GM12878 (cell line): ENCODE data around the gene PRR32. TPM values are rescaled to one million over a fixed set of nuclear protein-coding genes. Genes with fewer than 3 reads are reported as not detected.

ENCODE experiments used
- ATAC-seq: fragments of 200-7000 bp; cut with Tn5 transposase; 3 replicates; pipeline ENCODE4 v1.9.1; 2020; ENCODE audit warnings: mild to moderate bottlenecking, moderate library complexity
- BruUV-seq: library from RNA; stranded (reverse); fragments of 400-500 nt; replicated peaks from 2 replicates; lab custom pipeline; 2021; lab: Mats Ljungman, UMichigan
- CTCF ChIA-PET: fragments of 300-600 bp; sonication (Branson Sonifier 250); formaldehyde crosslinking; extraction: SDS; loops from one replicate; lab custom pipeline; 2021; ENCODE audit warnings: inconsistent platforms; lab: Yijun Ruan, JAX
- POLR2A ChIA-PET: fragments of 350-600 bp; formaldehyde crosslinking; extraction: SDS; loops from one replicate; lab custom pipeline; 2021; ENCODE audit warnings: inconsistent platforms; lab: Charles Lee
- RAD21 ChIA-PET: fragments of 300-600 bp; sonication (Branson Sonifier 250); formaldehyde crosslinking; loops from one replicate; lab custom pipeline; 2023; ENCODE audit warnings: antibody characterized with exemption; ENCODE audit not compliant: unreplicated experiment; lab: Charles Lee
- SMC1A ChIA-PET: fragments of 300-600 bp; sonication (Branson Sonifier 250); formaldehyde crosslinking; loops from one replicate; lab custom pipeline; 2023; ENCODE audit not compliant: unreplicated experiment, uncharacterized antibody; lab: Charles Lee
- DNase-seq: peaks from one replicate; pipeline ENCODE4 v3.0.0-alpha.2; 2011; ENCODE audit warnings: low read depth, low spot score
- FAIRE-seq: peaks from 3 replicates; lab custom pipeline; 2011; peaks lifted over from hg19 to GRCh38; lab: Jason Lieb, UNC
- H2AFZ ChIP-seq: 2 replicates; pipeline ENCODE4 v1.6.0; 2011; ENCODE audit warnings: low read depth, low read length, control low read depth; ENCODE audit not compliant: control insufficient read depth
- H3K27ac ChIP-seq: 2 replicates; pipeline ENCODE4 v1.5.1; 2011; ENCODE audit warnings: control low read depth; ENCODE audit not compliant: control insufficient read depth, insufficient read depth
- H3K27me3 ChIP-seq, 2 experiments: replicated peaks in 1 of 2; 2 replicates each; pipeline versions ENCODE4 v1.6.0 to v1.6.1; 2011; ENCODE audit warnings: low read length in 1 of 2; ENCODE audit not compliant: control insufficient read depth in 2 of 2, insufficient read depth in 2 of 2
- H3K36me3 ChIP-seq, 2 experiments: 2 replicates each; pipeline ENCODE4 v1.5.1; 2011; ENCODE audit warnings: low read length in 1 of 2; ENCODE audit not compliant: control insufficient read depth in 2 of 2, insufficient read depth in 2 of 2
- H3K4me1 ChIP-seq: 2 replicates; pipeline ENCODE4 v1.6.1; 2011; ENCODE audit warnings: mild to moderate bottlenecking, low read length, moderate library complexity, mixed read lengths; ENCODE audit not compliant: control insufficient read depth, insufficient read depth
- H3K4me2 ChIP-seq: 2 replicates; pipeline ENCODE4 v1.6.0; 2011; ENCODE audit warnings: control low read depth; ENCODE audit not compliant: control insufficient read depth, insufficient read depth
- H3K4me3 ChIP-seq: fragments of 200-600 bp; sonication (generic); 2 replicates; pipeline ENCODE4 v1.5.1; 2016
- H3K79me2 ChIP-seq: 2 replicates; pipeline ENCODE4 v1.6.0; 2011; ENCODE audit warnings: low read length; ENCODE audit not compliant: control insufficient read depth, insufficient read depth
- H3K9ac ChIP-seq: 2 replicates; pipeline ENCODE4 v1.8.0; 2011; ENCODE audit warnings: low read length, control low read depth, mixed read lengths; ENCODE audit not compliant: control insufficient read depth, insufficient read depth
- H3K9me3 ChIP-seq: replicated peaks from 3 replicates; pipeline ENCODE4 v1.5.1; 2011; ENCODE audit warnings: mild to moderate bottlenecking, low read length; ENCODE audit not compliant: control insufficient read depth, insufficient read depth
- H4K20me1 ChIP-seq: 2 replicates; pipeline ENCODE4 v1.6.0; 2011; ENCODE audit not compliant: control insufficient read depth, insufficient read depth
- GABPA ChIP-seq: IDR thresholded peaks from 2 replicates; pipeline ENCODE4 v1.6.1; 2014; ENCODE audit warnings: antibody characterized with exemption, low read depth, mild to moderate bottlenecking, inconsistent platforms
- RAD21 ChIP-seq: IDR thresholded peaks from 2 replicates; pipeline ENCODE4 v1.6.1; 2011; ENCODE audit warnings: mild to moderate bottlenecking, low read depth, low read length, moderate library complexity; ENCODE audit not compliant: insufficient read depth
- RUNX3 ChIP-seq: IDR thresholded peaks from 2 replicates; pipeline ENCODE4 v1.6.1; 2012; ENCODE audit warnings: low read length, inconsistent platforms
- SMC3 ChIP-seq: IDR thresholded peaks from 2 replicates; pipeline ENCODE4 v1.6.1; 2011; ENCODE audit warnings: low read length, improper control_type of control experiment, borderline replicate concordance
- SP1 ChIP-seq: IDR thresholded peaks from one replicate; pipeline ENCODE4 v1.6.1; 2011; ENCODE audit warnings: low read depth, low read length
- WGBS: methylation state at CpG from one replicate; pipeline ENCODE4 v1.1.6; 2016; ENCODE audit warnings: low lambda C conversion rate; ENCODE audit not compliant: insufficient replicate concordance, insufficient coverage; ENCODE audit errors: missing lambda C conversion rate; 5-methylcytosine and 5-hydroxymethylcytosine counted together
- in situ Hi-C: fragments of 300-500 bp; cut with MboI; formaldehyde crosslinking; loops from 9 replicates; pipeline ENCODE4 v1.14.3; 2018; ENCODE audit warnings: mixed read lengths
- intact Hi-C: fragments of 100-400 bp; cut with micrococcal nuclease; formaldehyde crosslinking; loops from one replicate; pipeline ENCODE4 v1.14.2; 2022; ENCODE audit not compliant: unreplicated experiment
- polyA plus RNA-seq, 11 experiments: library from polyadenylated mRNA; depleted of rRNA in 4 of 11; unstranded in 6 of 11; stranded (reverse) in 5 of 11; fragments of >200 nt; fragmentation: Nextera tagmentation in 4 of 11; fragmentation: Illumina TruSeq in 1 of 11; extraction: Ambion mirVana in 4 of 11; extraction: Trizol in 1 of 11; gene quantifications; 1 replicate in 1 of 11; 2 replicates in 10 of 11; pipeline versions ENCODE4 v1.2.1 to v1.2.3, GENCODE V29; 2011 to 2016; ENCODE audit warnings: inconsistent platforms in 2 of 11, missing spikeins in 2 of 11, low read depth in 1 of 11
- total RNA-seq, 4 experiments: library from RNA; depleted of rRNA in 3 of 4; stranded (reverse); fragments of >200 nt in 3 of 4; fragmentation: Illumina TruSeq in 1 of 4; extraction: Trizol in 1 of 4; gene quantifications; 2 replicates each; pipeline versions ENCODE4 v1.2.1 to v1.2.3, GENCODE V29; 2013 to 2021
- TF ChIP-seq, protein P1 (sequence below), 3 experiments: IDR thresholded peaks in 2 of 3; conservative IDR thresholded peaks in 1 of 3; 2 replicates each; pipeline ENCODE4 v1.5.1; 2011; ENCODE audit warnings: low read depth in 3 of 3, low read length in 3 of 3, mild to moderate bottlenecking in 3 of 3, control low read depth in 2 of 3, moderate library complexity in 2 of 3, inconsistent platforms in 1 of 3, mixed read lengths in 1 of 3; ENCODE audit not compliant: control insufficient read depth in 2 of 3, insufficient read depth in 1 of 3; ENCODE audit errors: extremely low read depth in 1 of 3

Gene PRR32
- total and polyA plus RNA-seq, 10 of the 15 experiments (the other 5 are each of a cell fraction or from before 2014, with no cell fraction given), result not detected

DNA sequence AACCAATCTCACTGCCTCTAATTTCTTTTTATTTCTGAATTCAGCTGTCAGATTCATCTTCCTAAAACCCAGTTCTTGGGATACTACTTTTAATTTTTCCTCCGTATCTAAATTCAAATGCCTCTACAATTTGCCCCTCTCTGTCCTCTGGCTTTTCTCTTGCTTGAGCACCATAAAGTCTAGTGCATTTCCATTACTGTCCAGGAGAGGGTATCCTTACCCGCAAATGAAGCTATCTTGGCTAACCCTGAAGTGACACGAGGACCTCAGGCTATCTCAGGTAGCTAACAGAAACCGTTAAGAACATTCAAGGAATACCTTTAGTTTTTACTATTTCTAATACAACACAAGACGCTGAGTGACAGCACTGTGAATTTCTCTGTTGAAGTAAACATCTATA lies 49.4 kb upstream of the PRR32 start:
- Histone ChIP-seq H4K20me1 (no peaks in the 10 kb centered on the region), H3K27ac (no peak overlapping the region), H3K4me3 (no peak overlapping the region), H3K4me2 (no peak overlapping the region), H3K79me2 (no peaks in the 10 kb centered on the region), H3K9me3 (no peaks in the 10 kb centered on the region), H3K4me1 (no peaks in the 10 kb centered on the region), H3K36me3 (no peaks in the 10 kb centered on the region), H3K27me3 (no peaks in the 10 kb centered on the region), H3K9ac (no peak overlapping the region), H2AFZ (no peak overlapping the region)
- CTCF ChIA-PET, result interaction anchor here (1.0 to 1.8 kb wide), 3 partner anchors 12 to 269 kb away, joined by 4 to 12 read pairs (median 4); no protein-coding TSS in a partner anchor
- TF ChIP-seq RUNX3 (peak; percentile 18; the same call in 1 of the 2 replicates), RAD21 (peak; percentile 77), SP1 (no peak), GABPA (no peak), SMC3 (peak; percentile 40; the same call in 1 of the 2 replicates)
- TF ChIP-seq, protein P1, sequence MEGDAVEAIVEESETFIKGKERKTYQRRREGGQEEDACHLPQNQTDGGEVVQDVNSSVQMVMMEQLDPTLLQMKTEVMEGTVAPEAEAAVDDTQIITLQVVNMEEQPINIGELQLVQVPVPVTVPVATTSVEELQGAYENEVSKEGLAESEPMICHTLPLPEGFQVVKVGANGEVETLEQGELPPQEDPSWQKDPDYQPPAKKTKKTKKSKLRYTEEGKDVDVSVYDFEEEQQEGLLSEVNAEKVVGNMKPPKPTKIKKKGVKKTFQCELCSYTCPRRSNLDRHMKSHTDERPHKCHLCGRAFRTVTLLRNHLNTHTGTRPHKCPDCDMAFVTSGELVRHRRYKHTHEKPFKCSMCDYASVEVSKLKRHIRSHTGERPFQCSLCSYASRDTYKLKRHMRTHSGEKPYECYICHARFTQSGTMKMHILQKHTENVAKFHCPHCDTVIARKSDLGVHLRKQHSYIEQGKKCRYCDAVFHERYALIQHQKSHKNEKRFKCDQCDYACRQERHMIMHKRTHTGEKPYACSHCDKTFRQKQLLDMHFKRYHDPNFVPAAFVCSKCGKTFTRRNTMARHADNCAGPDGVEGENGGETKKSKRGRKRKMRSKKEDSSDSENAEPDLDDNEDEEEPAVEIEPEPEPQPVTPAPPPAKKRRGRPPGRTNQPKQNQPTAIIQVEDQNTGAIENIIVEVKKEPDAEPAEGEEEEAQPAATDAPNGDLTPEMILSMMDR (IDR thresholded peaks at IDR 0.05 in 2 of 3, conservative IDR thresholded peaks at IDR 0.05 in 1 of 3; ENCODE audit: control insufficient read depth in 2 of 3, extremely low read depth in 1 of 3, insufficient read depth in 1 of 3, low read depth in 3 of 3, low read length in 3 of 3), result peak; percentile 42 to 54 (median 53); a peak in 5 of 6 replicates
- BruUV-seq, result no TSS peak
- RAD21 ChIA-PET, result no interaction called here
- SMC1A ChIA-PET, result interaction anchor here (0.8 to 1.6 kb wide), 2 partner anchors 267 to 269 kb away, joined by 3 to 6 read pairs; no protein-coding TSS in a partner anchor
- in situ Hi-C loops (no loop called here), intact Hi-C loops (loop anchor here (5.0 kb wide), 1 partner anchor 267 kb away; no protein-coding TSS in a partner anchor)
- ATAC-seq, result peak; percentile 79
- POLR2A ChIA-PET, result no interaction called here
- WGBS, result under 1% methylated on average over 5 of the region's 5 CpGs
- no peak for FAIRE-seq
- DNase-seq, result no peak
